HG03025 (cell line): Measurements from ENCODE around the gene SULT1A1.
"Not testable (repeated sequence)": the region's sequence is repeated elsewhere in the genome, so short reads cannot be mapped to it uniquely, and the experiment has no call there.

Source experiments
- ATAC-seq: cut with Tn5 transposase; IDR thresholded peaks from one replicate; pipeline ENCODE4 v1.9.1; 2021; ENCODE audit warnings: mild to moderate bottlenecking, moderate library complexity; ENCODE audit not compliant: unreplicated experiment, low FRiP score

SULT1A1 gene

GRCh38 chr16:28608867-28609596 is 812 bp downstream of the SULT1A1 start:
- ATAC-seq, result not testable (repeated sequence)

GRCh38 chr16:28608496-28608808 is 1.4 kb downstream of the SULT1A1 start:
- not testable (repeated sequence) for ATAC-seq

- not testable (repeated sequence) for ATAC-seq
Measured at GRCh38 chr16:28607681-28608495, 2.0 kb downstream of the SULT1A1 start.

DNA sequence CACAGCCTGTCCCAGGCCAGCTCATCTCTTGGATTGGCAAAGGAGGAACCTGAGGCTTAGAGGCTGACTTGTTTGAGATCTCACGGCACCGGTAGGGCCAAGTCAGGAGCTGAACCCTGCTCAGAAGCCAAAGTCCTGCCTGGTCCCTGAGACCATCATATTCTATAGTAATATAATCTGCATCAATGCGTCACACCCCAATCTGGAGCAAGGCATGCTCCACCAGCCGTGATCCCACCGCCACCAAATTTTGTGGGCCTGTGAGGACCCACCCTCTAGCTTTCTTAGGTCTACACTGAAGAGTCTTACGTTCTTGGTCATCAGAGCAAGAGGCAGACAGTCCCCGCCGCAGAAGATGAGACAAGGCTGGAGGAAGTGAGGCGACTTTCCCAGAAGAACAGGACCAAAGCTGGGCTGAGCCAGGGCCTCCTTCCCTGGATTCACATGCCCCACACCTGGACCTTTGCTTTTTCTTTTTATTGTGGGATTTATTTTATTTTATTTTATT is 2.7 kb downstream of the SULT1A1 start:
- ATAC-seq, result no peak

- ATAC-seq, result no peak
Measured at GRCh38 chr16:28606291-28607115, 3.3 kb downstream of the SULT1A1 start.

GRCh38 chr16:28604186-28604565 is 5.7 kb downstream of the SULT1A1 start:
- ATAC-seq, result no peak

GRCh38 chr16:28603381-28604185 is 6.3 kb downstream of the SULT1A1 start:
- ATAC-seq, result no peak

DNA sequence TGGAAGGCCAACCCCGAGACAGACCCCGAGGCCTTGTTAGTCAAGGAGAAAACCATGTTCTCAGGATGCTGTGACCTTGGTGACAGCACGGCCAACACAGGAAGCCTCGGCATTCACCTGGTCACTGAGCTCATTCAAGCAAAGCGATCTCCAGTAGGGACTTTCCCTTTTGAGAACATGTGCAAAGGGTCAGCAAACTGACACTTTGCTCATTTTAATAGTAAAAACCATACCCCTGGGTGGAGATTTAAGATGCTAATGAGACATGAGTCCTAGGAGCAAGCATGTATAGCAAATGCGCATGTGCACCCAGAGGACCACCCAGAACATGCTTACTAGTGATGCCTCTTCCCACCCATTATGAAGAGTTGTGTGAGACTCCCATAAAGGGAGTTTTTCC is 7.3 kb downstream of the SULT1A1 start:
- ATAC-seq, result no peak

- not testable (repeated sequence) for ATAC-seq
Measured at GRCh38 chr16:28602062-28602461, 7.8 kb downstream of the SULT1A1 start.

DNA sequence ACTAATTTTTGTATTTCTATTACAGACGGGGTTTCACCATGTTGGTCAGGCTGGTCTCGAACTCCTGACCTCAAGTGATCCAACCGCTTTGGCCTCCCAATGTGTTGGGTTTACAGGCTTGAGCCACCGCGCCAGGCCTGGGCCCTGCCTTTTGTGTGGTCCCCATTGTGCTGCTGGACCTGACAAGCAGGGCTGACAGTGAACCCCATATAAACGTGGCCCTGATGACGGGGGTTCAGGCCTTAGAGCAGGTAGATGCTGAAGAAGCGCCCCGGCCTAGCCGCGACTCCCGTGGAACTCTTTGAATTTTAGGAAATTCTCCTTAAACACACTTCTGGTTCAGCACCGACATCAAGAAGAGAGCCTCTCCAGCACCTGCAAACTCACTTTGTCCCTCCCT is 8.3 kb downstream of the SULT1A1 start:
- ATAC-seq, result not testable (repeated sequence)

DNA sequence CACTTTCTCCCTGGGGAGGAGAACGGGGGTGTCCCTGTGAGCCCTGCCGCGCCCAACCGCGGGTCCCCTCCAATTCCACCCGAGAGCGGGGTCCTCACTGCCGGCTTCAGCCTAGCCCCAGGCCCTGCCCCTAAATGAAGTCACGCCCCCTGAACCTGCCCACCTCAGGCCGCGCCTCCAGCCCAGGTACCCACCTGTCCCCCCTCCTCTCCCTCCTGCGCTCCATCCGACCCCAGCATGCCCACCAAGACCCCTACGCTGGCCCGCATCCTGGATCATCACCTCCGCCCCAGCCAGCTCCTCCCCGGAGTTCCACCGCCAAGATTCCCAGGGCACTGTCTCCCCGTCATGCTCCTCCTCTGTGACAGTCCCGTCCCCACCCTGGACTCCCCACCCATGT is 8.9 kb downstream of the SULT1A1 start:
- not testable (repeated sequence) for ATAC-seq

DNA sequence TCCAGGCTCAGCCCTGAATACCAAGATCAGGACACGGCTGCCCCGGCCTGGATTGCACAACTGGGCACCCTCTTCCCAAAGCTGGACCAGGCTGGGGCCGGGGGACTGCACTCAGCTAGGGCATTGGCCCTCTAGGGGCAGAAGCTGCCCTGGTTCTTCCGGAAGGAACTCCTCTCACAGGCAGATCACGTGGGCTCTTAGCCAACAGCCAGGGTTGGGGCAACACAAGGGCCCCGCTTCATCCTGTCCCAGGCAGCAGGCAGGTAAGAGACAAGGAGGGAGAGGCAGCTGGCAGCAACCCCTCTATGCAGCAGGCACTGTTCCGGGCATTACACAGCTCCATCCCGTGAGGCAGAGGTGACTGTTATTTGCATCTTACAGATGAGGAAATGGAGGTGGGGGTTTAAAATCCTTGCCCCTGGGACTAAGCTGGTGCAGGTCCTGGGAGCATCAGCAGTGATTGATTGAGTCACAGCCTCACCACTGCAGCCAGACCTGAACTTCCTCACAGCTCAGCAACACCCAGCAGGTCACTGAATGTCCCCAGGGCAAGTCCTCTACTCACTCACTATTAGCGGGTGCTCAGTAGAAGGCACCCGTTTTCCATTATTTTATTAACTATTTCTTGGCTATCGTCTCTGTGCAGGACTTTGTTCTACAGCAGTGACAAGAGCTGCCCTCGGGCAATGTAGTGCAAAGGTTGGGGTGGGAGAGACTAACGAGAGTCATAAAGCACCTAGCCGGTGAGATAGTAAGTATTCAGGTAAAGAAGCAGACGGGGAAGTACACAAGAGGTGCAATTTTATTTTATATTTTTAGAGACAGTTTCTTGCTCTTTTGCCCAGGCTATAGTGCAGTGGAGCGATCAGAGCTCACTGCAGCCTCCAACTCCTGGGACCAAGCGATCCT is 10.2 kb downstream of the SULT1A1 start:
- not testable (repeated sequence) for ATAC-seq

DNA sequence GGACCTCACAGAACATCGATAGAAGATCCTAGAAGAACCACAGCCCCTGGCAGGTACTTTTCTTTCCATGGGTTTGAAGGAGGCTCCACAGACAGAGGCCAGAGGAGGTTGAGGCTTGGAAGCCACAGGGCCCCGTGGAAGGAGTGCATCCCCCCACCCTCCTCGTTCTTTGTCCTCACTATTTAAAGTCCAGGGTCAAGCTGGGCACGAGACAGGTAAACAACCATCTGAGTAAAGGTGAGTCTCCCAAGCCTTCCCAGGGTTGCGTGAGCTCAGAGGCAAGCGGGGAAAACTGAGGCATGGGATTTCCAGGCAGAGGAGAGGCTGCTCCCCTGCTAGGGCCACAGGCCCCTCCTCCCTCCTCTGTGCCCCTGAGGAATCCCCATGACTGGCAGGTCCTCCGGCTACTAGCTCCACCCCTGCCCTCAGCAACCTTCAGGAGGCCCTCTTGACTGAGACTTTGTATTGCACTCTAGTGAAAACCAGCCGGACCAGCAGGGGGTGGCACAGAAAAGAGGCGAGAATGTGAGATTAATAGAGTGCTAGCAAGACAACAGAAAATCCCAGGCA is 12.1 kb downstream of the SULT1A1 start:
- ATAC-seq, result no peak

DNA sequence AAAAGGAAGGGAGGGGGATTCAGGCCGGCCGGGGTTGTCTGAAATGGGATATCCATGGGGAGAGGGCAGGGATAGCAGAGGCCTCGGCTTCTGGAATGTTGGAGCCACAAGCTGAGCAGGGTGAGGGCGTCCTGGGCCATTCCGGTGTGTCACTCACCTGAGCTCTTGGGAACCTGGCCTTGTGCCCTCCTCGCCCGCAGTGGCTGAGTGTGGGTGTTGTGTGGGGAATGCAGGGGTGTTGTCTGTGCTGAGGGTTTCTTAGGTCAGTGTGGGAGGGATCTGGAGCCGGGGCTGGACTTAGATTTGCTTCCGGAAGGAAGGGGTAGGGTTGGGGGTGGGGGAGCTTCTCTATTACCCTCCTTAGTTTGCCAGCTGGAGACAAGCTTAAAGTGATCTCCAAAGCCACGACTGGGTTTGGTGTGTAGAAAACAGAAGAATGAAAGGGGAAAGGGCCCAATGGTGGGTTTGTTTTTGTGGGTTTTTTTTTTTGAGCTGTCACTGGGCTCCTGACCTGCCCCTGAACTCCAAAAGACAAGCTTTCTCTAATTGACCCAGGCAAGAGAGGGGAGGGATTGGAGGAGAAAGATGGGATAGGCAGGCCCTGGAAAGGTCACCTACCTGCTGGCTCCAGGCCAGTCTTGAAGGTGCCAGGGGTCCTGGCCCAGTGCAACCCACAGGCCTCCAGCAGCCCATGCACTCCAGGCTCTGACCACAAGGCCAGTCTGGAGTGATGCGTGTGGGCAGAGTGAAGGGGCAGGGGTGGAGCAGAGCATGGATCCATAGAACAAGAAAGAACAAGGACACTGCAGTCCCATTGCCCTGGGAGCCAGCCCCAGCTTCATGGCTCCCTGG is 12.8 kb downstream of the SULT1A1 start, which contains the start of gene SULT1A2:
TSS of gene SULT1A2 (minus strand) at position 211 of the 852 bp plus-strand sequence. CDS start 1,120 bp downstream, outside the sequence.
- ATAC-seq, result no peak

- ATAC-seq, result no peak
Measured at GRCh38 chr16:28596115-28596630, 13.7 kb downstream of the SULT1A1 start.

- not testable (repeated sequence) for ATAC-seq
Measured at GRCh38 chr16:28595451-28595850, 14.4 kb downstream of the SULT1A1 start.

- no peak for ATAC-seq
Measured at GRCh38 chr16:28592979-28593553, 16.8 kb downstream of the SULT1A1 start.
